ENCODE results near the gene MGLL. TPM values are rescaled to one million over a fixed set of nuclear protein-coding genes. Genes with fewer than 3 reads are reported as not detected.

MGLL gene
- total RNA-seq, 1 donor from 2014 or later, result 2.5 TPM

- Mint-ChIP-seq H3K4me3 (no peak overlapping the region), H3K4me1 (no peaks in the 10 kb centered on the region), H3K9me3 (no peaks in the 10 kb centered on the region), H3K36me3 (no peaks in the 10 kb centered on the region), H3K27ac (no peak overlapping the region), H3K27me3 (ENCODE audit: low read depth) (no peaks in the 10 kb centered on the region)
- no peak for DNase-seq (ENCODE audit: low spot score in 2 of 2, unreplicated experiment in 2 of 2)
- no peak for TF ChIP-seq CTCF (IDR thresholded peaks at IDR 0.05; ENCODE audit: unreplicated experiment)
Observed at GRCh38 chr3:127760791-127761440, 61.4 kb downstream of the MGLL start.

GRCh38 chr3:127760361-127760760 lies 62.0 kb downstream of the MGLL start:
- Mint-ChIP-seq H3K4me3 (no peak overlapping the region), H3K27ac (no peak overlapping the region), H3K4me1 (no peaks in the 10 kb centered on the region), H3K36me3 (no peaks in the 10 kb centered on the region), H3K9me3 (no peaks in the 10 kb centered on the region), H3K27me3 (ENCODE audit: low read depth) (no peaks in the 10 kb centered on the region)
- DNase-seq (ENCODE audit: low spot score in 2 of 2, unreplicated experiment in 2 of 2), result no peak
- no peak for TF ChIP-seq CTCF (IDR thresholded peaks at IDR 0.05; ENCODE audit: unreplicated experiment)

GRCh38 chr3:127759826-127760225 lies 62.5 kb downstream of the MGLL start:
- Mint-ChIP-seq H3K36me3 (no peaks in the 10 kb centered on the region), H3K4me1 (no peaks in the 10 kb centered on the region), H3K4me3 (no peak overlapping the region), H3K9me3 (no peaks in the 10 kb centered on the region), H3K27ac (no peak overlapping the region), H3K27me3 (ENCODE audit: low read depth) (no peaks in the 10 kb centered on the region)
- no peak for DNase-seq (ENCODE audit: low spot score in 2 of 2, unreplicated experiment in 2 of 2)
- no peak for TF ChIP-seq CTCF (IDR thresholded peaks at IDR 0.05; ENCODE audit: unreplicated experiment)

- Mint-ChIP-seq H3K4me1 (no peaks in the 10 kb centered on the region), H3K9me3 (no peaks in the 10 kb centered on the region), H3K4me3 (no peak overlapping the region), H3K36me3 (no peaks in the 10 kb centered on the region), H3K27ac (no peak overlapping the region), H3K27me3 (ENCODE audit: low read depth) (no peaks in the 10 kb centered on the region)
- DNase-seq (ENCODE audit: low spot score in 2 of 2, unreplicated experiment in 2 of 2), result no peak
- no peak for TF ChIP-seq CTCF (IDR thresholded peaks at IDR 0.05; ENCODE audit: unreplicated experiment)
Observed at GRCh38 chr3:127758013-127758412, 64.3 kb downstream of the MGLL start.

- no peak for TF ChIP-seq CTCF (IDR thresholded peaks at IDR 0.05; ENCODE audit: unreplicated experiment)
Observed at GRCh38 chr3:127755305-127755681, 67.0 kb downstream of the MGLL start.

More at GRCh38 chr3:127755305-127755681, 67.0 kb downstream of the MGLL start:
- Mint-ChIP-seq H3K27ac (no peak overlapping the region), H3K4me1 (no peaks in the 10 kb centered on the region), H3K9me3 (no peaks in the 10 kb centered on the region), H3K36me3 (no peaks in the 10 kb centered on the region), H3K27me3 (ENCODE audit: low read depth) (no peaks in the 10 kb centered on the region), H3K4me3 (no peak overlapping the region)
- DNase-seq (ENCODE audit: low spot score in 2 of 2, unreplicated experiment in 2 of 2), result no peak

All from mesothelial cell of epicardium (in vitro differentiated cells).